ENCODE data around the gene GLP1R. TPM values are rescaled to one million over a fixed set of nuclear protein-coding genes. Genes with fewer than 3 reads are reported as not detected.

Gene GLP1R
- total RNA-seq, 1 experiment from 2014 or later: 1.8 TPM

GRCh38 chr6:39059496-39060310 is 11.1 kb downstream of the GLP1R start (continued):
- TF ChIP-seq ATF1 (CRISPR knock-in tag; IDR thresholded peaks at IDR 0.05): no peak

GRCh38 chr6:39060467-39061160 is 12.0 kb downstream of the GLP1R start:
- Mint-ChIP-seq H3K9me3 (no peaks in the 10 kb centered on the region), H3K27me3 (ENCODE audit: low read depth) (no peaks in the 10 kb centered on the region), H3K4me1 (no peaks in the 10 kb centered on the region), H3K36me3 (no peaks in the 10 kb centered on the region), H3K27ac (no peak overlapping the region; the same call in 1 of the 2 replicates), H3K4me3 (no peak overlapping the region)
- ChIA-PET CTCF (interaction anchor here (1.1 to 2.7 kb wide), 4 partner anchors 31 to 242 kb away, joined by 4 to 11 read pairs (median 4); no protein-coding TSS in a partner anchor), POLR2A (no interaction called here)
- no peak for TF ChIP-seq ZNF416 (CRISPR knock-in tag; IDR thresholded peaks at IDR 0.05)
- TF ChIP-seq NR3C1 (CRISPR knock-in tag; conservative IDR thresholded peaks at IDR 0.05; ENCODE audit: low read depth): no peak
- no peak for TF ChIP-seq GABPB1 (CRISPR knock-in tag; IDR thresholded peaks at IDR 0.05)
- no peak for TF ChIP-seq PRDM15 (CRISPR knock-in tag; IDR thresholded peaks at IDR 0.05)
- TF ChIP-seq PREB (CRISPR knock-in tag; IDR thresholded peaks at IDR 0.05; ENCODE audit: borderline replicate concordance): no peak
- no peak for TF ChIP-seq MXD4 (CRISPR knock-in tag; IDR thresholded peaks at IDR 0.05; ENCODE audit: borderline replicate concordance)
- no peak for TF ChIP-seq NFYB (CRISPR knock-in tag; conservative IDR thresholded peaks at IDR 0.05; ENCODE audit: low read depth)
- no peak for TF ChIP-seq ATF3 (CRISPR knock-in tag; conservative IDR thresholded peaks at IDR 0.05)
- no peak for TF ChIP-seq ATF6 (CRISPR knock-in tag; IDR thresholded peaks at IDR 0.05)
- TF ChIP-seq CREM (CRISPR knock-in tag; IDR thresholded peaks at IDR 0.05): no peak
- no peak for TF ChIP-seq FOXJ3 (CRISPR knock-in tag; IDR thresholded peaks at IDR 0.05; ENCODE audit: borderline replicate concordance)
- TF ChIP-seq TCF7 (CRISPR knock-in tag; IDR thresholded peaks at IDR 0.05; ENCODE audit: low read depth): no peak
- no peak for TF ChIP-seq AFF4 (CRISPR knock-in tag; IDR thresholded peaks at IDR 0.05; ENCODE audit: borderline replicate concordance)
- DNase-seq (ENCODE audit: low spot score) (no peak), ATAC-seq (no peak)

Measured in WTC11 (cell line).